GM12892 (cell line): ENCODE measurements around the gene SPR.

Experiments used
- POLR2A ChIP-seq: IDR thresholded peaks from 2 replicates; pipeline ENCODE4 v1.6.1; 2011; ENCODE audit warnings: low read depth, low read length, control low read depth
- POLR2AphosphoS5 ChIP-seq: IDR thresholded peaks from 2 replicates; pipeline ENCODE4 v1.6.1; 2011; ENCODE audit warnings: low read depth, low read length, control low read depth

DNA sequence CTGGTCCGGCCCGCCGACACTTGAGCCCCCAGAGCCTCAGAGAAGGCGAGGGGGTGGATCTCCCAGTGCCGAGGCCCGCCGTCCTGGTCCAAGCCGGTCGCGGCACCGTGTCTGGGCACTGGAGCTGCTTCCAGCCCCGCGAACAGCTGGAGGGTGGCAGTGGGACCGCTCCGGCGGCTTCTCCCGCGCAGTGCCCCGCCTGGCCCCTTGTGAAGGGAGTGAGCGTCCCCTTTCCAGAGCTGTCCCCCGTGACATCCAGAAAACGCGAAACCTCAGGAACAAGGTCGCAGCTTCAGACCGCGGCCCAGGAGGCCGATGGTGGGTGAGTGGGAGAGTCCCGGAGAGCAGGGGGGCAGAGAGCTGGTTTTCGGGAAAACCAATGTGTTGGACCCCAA is 29.5 kb downstream of the SPR start:
- TF ChIP-seq POLR2AphosphoS5 (no peak), POLR2A (no peak)
